Measurements from ENCODE around the gene TMEM9B.

The TMEM9B gene

DNA sequence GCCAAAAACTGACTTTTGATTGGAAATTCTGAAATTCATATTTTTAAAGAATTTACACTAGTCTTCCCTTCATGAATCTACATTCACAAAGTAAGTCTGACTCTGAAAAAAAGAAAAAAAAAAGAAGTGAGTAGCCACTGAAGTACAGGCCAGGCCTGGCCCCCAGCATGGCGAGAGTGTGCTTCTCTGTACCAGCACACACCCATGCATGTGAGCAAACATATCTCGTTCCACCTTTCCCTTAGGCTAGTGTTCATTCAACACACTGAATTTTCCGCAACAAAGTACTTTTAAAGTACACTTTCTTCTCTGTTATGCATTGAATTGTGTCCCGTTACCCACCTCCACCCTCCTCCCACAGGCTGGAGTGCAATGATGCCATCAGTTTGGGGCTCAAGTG is 36.0 kb downstream of the TMEM9B start:
- no peak for DNase-seq

DNA sequence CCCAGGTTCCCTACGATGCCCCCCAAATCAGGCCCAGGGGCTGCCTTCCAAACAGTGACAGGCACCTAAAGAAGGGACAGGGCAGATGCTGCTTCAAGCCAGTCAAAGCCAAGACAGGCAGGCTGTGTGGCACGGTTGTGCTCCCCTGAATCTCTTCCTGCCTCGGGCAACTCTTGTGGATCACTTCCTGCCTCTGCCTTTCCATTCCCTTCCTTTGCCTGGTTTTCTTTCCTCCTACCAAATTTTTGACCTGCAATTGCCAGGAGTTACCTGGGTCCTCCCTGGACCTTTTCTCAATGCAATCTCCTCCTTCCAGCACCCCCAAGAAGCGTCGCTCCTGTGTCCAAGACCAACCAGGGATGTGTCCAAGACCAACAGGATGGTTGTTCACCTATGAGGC is 37.0 kb downstream of the TMEM9B start:
- DNase-seq = no peak

DNA sequence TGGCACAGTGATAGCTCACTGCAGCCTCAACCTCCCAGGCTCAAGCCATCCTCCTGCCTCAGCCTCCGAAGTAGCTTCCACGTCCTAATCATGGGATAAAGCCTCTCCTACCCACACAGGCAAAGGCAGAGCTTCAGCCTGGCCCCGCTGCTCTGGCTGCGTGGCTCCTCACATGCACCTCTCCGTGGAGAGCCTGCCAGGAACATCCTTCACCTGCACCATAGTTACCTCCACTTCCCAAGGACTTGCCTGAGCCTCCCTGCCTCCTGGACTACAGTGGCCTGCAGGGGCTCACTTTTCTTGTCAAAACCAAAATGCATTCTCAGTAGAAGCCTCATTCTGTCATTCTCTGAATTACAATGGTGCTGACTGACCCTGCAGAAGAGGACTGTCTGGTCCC is 38.0 kb downstream of the TMEM9B start:
- no peak for DNase-seq

DNA sequence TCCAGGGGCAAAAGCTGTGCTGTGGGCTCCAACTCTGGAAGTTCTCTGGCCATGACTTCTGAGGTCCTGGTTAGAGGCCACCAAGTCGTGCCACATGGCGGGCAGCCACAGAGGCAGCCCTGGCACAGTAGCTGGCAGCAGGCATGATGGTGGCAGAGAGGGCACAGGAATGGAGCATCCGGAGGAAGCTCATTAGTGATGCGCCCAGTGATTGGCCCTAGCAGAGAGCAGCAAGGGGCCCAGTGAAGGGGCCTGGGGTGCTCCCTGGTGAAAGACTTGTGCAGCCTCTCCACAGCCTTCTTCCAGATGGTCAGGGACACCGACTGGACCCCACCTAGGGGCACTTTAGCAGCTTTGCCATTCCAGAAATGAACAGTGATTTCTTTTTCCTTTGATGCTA is 38.5 kb downstream of the TMEM9B start:
- DNase-seq = no peak

DNA sequence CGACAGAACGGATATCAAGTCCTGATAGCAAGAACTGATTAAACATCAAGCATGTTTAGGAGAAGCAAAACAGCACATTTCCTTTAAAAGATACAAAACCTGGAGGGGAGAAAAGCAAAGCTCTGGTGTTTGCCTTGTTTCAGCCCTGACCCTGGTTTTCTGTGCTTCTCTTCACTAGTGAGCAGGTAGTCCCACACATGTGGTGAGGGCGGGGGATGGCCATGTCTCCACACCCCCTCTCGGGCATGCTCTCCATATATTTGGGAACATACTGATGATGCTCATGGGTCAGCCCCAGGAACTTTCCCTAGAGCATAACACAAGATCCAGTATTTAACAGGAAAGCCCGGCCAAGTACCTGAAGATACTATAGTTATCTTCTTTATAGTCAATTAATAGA is 41.6 kb downstream of the TMEM9B start:
- no peak for DNase-seq

DNA sequence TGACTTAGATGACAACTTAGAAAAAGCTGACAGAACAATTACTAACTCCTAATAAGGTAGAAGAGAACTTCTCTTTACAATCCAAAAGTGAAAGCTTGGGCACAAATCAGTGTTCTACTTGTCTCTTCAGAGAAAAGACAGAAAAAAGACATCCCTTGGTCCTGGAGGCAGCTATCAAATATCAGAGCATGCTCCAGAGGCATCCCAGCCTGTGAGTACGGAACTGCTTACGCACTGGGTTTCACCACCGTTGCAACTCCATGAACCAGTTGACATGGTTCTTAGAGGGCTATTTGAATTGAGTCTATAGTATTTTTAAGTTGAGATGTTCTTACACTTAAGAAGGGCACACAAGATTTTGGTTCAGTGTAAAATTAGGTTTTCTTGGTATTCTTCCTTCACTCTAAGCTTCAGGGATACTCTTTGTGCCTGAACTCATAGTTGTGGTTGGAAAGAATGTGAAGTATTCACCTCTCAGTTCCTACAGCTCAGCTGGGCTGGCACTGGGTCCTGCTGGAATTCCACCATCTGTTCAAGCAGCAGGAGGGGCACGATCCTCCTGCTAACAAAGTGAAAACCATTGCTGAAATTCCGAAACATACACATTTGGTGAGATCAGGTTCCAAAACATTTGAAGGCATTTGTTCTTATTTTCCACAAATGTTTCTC is 47.0 kb downstream of the TMEM9B start:
- no peak for DNase-seq

DNA sequence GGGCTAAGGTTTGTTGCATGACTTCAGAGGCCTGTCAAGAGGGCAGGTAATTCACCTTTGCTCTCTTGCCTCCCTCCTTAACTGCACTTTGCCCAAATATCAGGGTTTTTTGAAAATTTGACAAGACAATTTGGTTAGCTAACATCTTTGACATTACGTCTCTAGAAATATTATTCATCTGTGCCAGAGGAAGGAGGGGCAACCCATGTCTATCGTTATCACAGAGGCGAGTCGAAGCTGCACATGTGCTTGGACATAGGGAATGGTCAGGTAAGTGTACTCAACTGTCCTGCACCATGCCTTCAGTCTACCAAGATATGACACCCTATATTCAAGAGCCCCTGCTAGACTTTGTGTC is 49.6 kb downstream of the TMEM9B start:
- no peak for DNase-seq

DNA sequence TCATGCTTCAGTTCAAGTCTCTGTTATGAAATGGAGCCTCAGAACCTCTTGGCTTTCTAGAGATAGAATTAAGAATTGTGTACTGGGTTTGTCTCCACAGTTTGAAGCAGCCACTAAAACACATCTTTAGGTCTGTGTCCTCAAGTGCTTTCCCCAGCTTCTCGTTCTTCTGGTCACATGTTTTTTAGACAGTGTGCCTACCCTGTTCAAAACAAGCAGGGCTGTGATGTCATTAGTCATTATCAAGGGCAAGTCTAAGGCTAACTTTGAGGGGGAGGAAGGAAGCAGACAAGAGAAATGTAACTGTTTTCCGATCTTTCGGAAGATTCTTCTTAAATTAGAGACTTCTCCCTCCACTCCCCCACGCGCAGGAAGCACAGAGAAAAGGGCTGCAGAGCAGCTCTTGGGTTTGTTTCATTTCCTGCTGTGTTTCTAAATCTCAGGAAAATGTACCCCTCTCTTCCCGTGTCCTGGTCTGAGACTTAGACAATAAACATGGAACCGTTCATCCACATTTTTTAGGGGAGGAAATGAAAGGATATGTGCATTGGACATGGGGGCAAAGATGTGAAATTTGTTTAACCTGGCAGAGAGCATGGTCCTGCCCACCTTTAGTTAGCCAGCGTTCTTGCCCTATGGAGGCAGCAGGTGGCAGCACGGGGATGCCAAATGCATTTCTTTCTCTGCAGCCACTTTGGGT is 50.1 kb downstream of the TMEM9B start:
- peak; percentile 60 to 64 for DNase-seq

DNA sequence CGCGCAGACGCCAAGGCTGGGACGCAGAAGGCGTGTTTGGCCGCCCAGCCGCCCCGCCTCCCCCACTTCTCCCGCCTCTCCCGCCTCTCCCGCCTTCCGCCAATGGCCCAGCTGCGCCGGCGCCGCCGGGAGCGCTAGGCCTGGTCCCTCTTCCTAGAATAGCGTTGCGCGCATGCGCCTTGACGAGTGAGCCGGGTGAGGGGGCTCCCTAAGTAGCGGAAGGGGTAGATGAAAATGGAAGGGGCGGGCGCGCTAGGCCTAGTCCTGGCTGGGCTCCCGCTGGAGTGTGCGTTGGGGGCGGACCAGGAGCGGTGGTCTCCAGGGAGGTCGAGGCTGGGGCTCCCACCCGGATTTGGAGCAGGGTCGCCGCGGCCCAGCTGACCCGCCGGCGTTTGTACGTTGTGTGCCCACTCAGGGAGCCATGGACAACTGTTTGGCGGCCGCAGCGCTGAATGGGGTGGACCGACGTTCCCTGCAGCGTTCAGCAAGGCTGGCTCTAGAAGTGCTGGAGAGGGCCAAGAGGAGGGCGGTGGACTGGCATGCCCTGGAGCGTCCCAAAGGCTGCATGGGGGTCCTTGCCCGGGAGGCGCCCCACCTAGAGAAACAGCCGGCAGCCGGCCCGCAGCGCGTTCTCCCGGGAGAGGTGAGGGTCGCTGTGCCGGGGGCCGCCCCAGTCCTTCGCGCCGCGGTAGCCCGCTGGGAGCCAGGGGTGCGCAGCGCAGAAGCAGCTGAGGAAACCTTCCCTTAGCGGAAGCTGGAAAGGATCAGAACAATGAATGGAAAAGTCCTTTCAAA is 53.0 kb downstream of the TMEM9B start, which contains the start of gene AKIP1:
AKIP1 (plus strand) TSS at position 161 of the 795 bp plus-strand sequence; CDS start at position 422, 261 bp downstream.
- peak; percentile 89 to 91 for DNase-seq

DNA sequence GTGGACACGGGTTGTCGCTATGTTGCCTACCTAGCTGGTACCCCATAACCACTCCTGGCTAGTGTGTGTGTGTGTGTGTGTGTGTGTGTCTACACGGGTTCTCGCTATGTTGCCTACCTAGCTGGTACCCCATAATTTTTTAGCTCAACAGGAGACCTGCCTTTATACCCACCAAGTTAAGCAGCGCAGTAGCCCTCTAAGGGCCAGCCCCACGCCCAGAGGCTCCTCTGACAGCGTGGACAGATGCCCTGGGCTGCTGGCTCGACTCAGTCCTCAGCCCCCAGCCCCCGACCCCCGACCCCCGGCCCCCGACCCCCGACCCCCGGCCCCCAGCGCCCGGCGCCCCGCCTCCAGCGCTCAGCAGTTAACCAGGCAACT is 53.6 kb downstream of the TMEM9B start:
- DNase-seq = no peak

DNA sequence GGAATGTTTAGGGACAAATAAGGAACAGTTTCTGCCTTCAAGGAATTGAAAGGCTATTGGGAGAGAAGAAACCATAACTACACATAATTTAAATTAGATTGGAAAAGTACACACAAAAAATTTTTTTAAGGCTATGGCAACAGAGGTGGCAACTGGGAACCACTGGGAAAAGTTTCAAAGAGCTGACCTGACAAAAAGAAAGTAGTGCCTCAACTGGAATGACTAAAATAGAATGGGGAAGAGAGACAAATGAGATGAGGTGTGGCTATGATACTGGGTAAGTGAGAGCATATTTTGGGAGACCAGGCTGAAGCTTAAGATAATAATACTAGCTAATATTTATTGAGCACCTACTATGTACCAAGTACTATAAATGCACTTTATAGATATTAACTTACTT is 56.1 kb downstream of the TMEM9B start:
- DNase-seq = no peak

DNA sequence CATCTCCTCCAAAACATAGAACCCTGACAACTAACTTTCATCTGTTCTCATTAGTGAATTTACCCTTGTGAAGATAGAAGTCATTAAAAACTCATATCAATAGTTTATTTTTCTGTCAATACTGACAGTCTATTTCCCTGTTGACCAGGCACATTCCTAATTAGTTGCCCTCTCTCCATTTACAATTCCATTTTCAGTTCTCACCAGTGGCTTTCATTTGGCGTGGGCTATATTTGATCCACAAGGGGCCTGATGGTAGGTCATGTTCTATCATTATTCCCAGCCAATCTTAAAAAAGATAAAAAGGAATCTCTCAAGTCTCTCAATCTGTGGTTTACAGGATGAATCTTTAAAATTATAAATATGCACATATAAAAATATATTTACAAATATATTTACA is 57.1 kb downstream of the TMEM9B start:
- no peak for DNase-seq

DNA sequence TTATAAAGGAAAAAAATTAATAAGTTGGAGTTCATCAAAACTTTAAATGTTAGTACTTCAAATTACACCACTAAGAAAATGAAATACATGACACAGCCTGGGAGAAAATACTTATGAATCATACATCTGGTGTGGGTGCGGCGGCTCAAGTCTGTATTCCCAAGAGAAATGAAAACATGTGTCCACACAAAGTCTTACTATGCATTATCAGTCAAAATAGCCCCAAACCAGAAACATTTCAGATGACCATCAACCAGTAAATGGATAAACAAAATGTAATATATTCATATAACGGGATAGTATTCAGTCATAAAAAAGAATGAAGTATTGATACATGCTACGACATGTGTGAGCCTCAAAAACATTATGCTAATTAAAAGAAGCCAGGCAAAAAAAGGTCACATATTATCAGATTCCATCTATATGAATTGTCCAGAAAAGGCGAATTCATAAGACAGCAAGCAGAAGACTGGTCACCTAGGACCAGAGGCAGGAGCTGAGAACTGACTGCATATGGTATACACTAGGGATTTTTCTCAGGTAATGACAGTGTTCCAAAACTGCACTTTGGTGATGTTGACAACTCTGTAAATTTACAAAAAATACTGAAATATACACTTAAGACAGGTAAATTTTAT is 58.6 kb downstream of the TMEM9B start:
- no peak for DNase-seq

DNA sequence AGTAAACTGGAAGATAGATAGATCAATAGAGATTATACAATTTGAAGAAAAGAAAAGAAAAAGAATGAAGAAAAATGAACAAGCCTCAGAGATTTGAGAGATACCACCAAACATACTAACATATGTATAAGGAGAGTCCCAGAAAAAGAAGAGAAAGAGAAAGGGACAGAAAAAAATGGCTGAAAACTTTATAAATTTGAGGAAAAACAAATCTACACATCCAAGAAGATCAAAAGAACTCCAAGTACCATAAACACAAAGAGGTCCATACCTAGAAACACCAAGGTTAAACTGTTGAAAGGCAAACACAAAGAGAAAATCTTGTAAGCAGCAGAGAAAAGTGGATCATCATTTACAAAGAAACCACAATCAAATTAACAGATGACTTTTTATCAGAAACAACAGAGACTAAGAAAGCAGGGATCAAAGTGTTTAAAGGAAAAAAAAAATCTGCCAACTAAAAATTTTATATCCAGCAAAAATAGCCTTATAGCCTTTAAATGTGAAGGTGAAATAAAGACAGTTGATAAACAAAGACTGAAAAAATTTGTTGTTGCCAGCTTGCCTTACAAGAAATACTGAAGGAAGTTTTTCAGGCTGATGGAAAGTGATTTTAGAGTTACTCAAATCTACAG is 65.0 kb downstream of the TMEM9B start:
- DNase-seq = no peak
